KG1 (cell line): ENCODE measurements around the gene ITGA11.
"Not testable (repeated sequence)": the region's sequence is repeated elsewhere in the genome, so short reads cannot be mapped to it uniquely, and the experiment has no call there.

ENCODE experiments used
- DNase-seq: peaks from one replicate; lab custom pipeline; 2025; lab: John Stamatoyannopoulos, UW

Gene ITGA11

DNA sequence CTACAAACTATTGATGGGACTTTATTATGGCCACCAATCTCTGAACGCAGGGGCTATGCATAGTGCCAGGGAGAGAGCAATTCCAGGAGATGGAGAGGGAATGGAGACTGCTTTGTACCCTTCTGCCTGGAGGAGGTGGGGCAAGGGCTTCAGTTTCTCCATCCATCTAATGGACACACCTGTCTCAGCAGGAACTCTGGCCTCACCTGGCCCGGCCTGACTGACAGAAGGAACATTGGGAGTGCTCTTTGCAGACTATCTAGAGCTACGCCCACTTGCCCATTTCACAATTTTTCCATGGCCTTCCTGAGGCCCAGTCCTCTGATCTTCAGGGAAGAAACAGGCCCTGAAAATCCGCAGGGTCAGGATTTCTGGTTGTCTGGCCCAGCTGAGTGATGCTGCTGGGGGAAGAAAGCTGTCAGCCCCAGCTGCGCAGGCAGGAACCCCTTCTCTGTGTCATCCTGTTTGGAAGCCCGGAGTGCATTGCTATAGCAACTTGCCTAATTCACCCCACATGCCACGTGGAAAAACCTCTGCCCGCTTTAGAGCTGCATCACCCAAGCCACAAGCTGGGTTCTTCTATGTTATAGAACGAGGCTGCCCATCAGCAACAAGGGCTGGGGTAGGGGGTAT is 6.4 kb downstream of the ITGA11 start:
- DNase-seq: no peak

DNA sequence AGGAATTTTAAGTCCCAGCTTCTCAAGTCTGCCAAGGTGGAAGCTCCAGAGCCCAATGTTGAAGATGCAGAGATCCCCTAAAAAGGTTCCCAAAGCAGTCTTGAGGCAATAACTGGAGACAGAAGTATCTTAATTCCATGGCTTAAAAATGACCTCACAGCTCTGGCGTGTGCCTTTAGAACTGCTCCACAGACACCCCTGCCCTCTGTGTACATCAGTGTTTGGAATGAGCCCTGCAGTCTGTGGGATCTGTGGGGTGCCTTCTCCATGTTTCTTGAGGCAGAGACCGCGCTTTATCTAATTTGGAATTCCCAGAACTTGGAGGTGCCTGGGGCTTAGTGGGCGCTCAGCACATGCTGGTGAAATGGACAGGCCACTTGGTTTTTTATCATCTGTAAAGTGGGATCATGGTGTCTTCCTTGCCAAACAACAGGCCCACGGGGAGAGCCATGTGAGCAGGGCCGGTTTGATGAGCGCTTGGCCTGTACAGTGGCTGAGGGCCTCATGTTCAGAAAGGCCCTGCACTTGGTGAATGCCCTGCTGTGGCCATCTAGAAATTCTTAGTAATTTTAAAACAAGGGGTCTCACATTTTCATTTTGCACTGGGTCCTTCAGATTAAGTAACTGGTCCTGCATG is 7.1 kb downstream of the ITGA11 start:
- no peak for DNase-seq

DNA sequence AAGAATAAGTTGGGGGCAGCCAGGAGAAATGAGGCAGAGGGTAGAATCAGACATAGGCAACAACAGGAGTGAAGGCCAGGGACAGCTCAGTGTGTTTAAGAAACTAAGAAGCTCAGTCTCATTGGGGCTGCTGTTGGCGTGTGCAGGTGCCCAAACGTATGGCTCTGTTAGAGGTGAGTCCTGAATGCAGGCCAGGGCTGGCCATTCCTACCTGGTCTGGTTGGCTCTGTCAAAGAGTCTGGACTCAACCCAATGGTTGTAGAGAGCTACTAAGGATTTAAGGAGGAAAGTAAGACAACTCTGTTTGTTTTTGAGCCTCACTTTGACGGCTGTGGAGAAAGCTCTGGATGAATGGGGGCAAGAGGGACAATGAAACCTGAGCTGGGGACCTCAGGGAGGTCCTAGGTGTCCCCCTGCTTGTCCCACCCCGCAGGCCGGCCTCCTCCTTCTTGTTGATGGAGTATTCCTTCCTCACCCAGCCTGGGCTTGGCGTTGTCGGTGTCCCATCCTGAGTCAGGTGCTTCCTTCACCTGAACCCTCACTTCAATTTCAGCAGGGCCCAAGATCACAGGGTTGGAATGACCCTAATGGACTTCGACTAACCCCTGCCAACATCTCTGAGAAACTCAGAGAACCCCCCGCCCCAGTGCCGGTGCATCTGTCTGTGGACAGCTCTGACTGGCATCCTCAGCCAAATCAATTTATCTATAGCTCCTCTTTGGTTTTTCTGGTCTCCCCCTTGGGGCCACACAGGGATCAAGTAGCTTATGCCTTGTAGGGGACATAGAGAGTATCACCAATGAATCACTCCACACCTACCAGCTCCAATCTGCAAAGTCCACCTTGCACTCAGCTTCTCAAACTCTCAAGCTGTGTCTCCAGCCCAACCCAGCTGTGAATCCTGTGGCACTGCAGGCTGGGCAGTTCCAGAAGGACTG is 8.3 kb downstream of the ITGA11 start:
- DNase-seq: no peak

DNA sequence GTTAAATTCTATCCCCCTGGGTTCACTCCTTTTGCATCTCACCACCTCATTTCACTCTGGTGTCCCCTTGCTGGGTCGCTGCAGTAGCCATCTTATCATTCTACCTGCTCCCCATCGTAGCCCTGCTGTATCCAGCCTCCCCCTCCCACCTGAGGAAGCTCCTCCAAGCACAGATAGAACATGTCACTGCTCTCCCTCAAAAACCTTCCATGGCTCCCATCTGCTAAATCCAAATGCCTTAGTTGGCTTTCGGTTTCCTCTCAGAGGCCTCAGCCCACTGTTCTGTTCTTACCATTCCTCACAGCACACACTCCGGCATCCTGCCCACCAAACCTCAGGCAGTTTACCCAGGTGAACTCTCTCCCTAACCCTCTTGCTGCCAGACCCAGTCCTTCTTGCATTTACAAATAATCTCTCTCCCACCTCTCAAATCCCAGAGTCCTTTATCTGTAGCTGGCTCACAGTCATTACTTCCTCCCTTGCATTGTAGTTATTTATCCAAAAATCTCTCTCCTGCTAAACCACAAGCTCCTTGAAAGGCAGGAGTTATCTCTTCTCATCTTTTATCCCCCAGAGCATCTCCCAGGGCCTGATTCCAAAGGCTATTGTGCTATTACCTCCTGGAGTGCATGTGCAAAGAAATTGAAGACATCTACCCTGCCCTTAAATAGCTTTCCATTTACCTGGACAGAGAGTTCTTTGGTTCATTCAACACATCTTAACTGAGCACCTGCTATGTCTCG is 9.4 kb downstream of the ITGA11 start:
- DNase-seq: not testable (repeated sequence)

DNA sequence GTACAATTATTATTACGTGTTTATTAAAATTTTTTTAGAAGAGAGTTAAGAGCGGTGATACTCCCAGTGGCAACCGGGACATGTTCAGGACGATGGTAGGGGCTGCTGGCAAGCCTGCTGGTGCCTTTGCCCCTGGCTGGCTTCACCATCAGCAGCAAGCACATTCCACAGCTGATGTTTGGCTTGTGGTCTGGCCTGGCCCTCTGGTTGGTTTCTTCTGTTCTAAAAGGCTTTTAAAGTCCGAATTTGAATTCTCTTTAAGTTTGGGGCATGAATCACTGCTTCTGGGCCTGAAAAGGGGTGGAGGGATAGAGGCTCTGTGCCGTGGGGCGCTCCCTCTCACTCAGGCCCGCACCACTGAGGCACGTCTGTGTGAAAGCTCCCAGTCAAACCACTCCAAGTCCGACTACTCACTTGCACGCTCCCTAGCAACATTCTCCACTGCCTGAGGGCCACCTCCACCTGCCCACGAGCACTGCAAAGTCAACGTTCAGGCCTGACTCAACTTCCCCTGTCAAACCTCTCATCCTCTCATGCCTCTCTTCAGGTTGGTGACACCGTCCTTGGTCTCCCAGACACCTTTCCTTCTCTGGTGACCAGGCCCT is 10.1 kb downstream of the ITGA11 start:
- no peak for DNase-seq

DNA sequence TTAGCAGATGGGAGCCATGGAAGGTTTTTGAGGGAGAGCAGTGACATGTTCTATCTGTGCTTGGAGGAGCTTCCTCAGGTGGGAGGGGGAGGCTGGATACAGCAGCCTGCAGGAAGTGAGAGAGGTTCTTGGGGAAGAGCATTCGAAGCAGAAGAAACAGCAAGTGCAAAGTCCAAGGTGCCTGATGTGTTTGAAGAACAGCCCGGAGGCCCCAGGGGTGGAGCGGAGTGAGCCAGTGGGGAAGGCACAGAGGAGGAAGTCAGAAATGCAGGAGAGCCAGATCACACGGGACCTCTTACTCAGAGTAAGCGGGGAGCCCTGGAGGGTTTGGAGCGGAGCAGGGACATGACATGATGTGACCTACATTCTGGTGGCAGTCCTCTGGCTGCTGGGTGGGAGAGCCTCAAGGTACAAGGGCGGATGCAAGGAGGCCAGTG is 10.8 kb downstream of the ITGA11 start:
- no peak for DNase-seq

DNA sequence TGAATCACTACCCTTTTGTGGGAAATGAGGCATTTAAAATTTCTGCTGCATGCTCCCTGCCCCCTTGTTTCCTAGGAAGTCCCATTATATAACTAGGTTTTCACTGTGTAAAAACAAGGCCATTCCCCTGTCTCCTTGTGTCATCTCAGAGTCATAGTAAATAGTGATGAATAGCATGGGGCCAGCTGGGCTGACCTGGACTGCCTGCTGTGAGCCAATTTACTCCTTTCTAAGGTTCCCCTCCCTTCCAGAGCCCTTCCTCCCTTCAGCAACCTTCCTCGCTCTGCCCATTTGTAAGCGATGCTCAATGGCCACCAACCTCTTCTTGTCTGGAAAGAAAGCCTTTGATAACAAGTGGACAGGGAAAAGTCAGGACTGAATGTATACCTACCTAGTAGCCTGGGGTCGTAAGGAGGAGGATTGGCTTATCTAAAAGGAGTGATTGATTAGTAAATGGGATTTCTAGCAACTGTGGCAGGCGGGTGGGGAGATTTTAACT is 11.7 kb downstream of the ITGA11 start:
- no peak for DNase-seq

DNA sequence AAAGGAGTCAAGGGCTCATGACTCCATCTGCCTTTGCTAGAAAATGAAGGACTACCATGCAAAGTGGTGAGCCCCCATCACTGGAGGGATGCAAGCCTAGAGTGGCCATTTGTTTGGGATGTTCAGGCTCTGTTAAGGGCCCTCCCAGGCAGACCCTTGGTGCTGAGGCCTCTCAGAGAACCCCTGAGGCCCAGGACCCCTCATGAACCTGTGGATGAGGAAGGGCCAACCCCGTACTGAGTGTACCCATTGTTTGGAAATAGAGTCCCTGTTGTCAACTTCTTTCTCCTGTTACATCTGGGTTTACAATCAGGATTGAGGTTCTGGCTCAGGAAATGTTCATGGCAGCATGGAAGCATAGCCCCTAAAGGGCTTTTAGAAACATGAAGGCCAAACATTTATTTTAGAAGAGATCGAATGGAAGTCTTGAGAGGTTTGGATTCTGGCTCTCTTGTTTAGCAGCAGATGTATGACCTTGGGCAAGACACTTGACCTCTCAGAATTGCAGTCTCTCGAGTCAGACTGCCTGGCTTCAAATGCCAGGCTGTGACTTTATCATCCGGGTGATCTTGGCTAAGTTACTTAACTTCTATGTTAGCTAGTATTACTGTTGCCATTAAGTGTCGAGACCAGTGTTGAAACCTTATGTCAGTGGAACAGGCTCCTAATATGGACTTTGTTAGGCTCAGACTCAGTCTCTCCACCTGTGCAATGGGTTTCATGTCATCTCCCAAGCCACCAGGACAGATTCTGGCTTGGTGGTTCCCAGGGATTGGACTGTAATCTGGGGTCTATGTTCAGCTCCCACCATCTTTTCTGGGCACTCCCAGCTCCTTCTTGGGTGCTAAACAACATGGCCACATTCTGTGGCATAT is 12.4 kb downstream of the ITGA11 start:
- no peak for DNase-seq

DNA sequence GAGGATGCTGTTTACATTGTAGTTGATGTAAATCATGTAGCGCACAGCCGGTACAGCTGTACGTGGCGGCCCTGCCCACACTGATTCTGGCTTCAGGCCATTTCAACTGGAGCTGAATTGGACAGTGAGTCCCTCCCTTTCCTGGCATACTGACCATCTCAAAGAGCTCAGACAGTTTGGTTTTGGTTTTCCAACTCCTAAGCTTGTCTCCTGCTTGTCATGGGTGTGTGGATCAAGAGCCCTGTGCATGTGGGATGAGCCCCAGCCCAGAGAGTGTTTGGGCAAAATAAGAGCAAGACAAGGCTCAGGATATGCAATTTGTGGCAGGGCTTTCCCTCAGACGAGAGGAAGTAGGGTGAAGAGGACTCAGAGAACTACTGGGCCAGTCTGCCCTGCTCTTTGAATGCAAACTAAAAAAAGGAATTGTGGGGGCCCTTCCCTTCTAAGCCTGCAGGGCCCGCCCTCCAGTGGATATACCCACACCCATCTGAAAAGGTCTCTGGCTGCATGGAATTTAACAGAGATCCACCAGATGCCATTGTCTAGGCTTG is 13.3 kb downstream of the ITGA11 start:
- DNase-seq: no peak

DNA sequence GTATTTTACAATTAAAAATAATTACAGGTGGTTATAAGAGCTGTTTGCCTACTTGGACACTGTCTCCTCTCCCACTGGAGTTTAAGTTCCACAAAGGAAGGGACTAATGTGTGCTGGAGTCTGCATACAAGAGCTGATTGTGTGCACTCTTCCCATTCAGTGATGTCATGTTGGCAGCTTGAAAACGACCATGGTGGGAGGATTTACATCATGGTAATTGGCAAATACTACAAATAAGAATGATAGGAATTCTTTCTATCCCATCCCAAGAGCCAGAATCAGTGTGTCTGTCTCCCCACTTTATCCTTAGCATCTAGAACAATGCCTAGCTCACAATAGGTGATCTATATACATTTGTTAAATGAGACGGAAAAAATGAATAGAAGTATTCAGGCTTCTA is 14.1 kb downstream of the ITGA11 start:
- no peak for DNase-seq

DNA sequence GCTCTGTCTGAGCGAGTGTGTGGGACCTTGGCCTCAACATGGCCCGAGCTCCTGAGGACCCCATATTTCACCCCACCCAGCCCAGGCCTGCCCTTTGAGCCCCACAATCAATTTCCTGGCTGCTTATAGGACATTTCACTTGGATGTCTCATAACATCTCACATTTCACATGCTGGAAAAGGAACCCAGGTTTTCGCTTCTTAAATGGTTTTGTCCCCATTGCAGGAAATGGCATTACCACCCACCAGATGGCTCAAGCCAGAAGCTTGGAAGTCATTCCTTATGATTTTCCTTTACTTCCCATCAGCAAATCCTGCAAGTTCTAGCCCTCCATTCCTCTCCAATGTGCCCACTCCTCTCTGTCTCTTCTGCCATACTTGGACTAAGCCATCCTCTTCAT is 14.9 kb downstream of the ITGA11 start:
- no peak for DNase-seq

DNA sequence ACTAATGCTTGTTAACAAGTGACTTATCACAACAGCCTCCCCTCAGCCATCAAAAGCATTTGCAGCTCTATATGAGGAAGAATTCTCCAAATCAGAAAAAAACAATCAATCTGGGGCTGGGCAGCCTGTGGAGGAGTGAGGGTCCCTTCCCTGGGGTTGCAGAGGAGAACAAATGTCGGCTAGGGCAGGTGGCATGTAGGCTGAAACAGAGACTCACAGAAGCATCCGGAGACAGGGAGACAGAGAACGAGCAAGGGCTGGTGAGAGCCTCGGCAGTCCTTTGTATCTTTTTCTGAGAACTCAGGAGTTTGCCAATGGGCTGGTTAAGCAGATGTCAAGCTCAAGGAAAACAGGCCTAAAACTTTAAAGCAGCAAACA is 15.8 kb downstream of the ITGA11 start:
- no peak for DNase-seq

DNA sequence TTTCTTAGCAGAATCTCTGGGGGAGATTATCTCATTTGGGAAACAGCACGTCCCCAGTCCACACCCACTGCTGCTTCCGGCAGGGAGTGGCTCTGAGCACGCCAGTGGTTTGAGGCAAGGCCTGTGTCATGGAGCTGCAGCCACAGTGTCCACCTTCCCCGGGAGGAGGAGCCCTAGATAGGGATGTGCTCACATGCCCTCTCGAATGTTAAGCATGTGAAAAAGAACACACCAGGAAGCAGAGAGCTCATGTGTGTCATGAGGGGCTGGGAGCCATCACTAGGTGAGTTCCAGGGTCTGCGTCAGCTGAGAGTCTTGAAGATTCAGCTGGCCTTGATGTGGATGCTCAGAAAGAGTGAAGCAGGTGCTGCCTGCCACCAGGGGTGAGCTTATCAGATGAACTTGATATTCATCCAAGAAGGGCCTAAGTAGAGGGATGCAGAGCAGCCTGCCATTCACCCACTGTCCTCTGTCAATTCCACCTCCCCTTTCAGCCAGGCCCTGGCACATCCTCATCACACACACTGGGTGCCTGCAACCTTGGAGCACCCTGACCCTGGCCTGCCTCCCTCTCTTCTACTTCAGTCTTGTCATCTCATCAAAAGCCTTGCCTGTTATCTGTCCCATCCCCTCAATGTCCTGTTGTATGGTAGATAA is 16.3 kb downstream of the ITGA11 start:
- no peak for DNase-seq

DNA sequence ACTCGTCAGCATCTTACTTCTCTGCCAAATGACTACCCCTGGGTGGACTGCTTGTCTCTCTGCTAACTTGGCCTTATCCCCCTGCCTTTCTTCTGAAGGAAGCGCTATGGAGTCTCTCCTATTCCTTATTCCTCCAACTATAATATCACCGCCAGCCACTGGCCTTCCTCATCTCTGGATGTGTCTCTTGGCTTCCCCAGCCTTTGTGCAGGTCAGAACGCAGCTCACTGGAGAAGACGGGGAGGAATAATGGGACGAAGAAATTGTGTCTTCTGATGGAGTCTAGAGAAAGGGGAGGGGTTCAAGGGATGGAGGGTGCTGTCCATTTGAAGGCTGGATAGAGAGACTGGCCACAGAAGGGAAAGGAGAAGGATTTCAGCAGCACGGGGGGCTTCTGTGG is 16.9 kb downstream of the ITGA11 start:
- no peak for DNase-seq

DNA sequence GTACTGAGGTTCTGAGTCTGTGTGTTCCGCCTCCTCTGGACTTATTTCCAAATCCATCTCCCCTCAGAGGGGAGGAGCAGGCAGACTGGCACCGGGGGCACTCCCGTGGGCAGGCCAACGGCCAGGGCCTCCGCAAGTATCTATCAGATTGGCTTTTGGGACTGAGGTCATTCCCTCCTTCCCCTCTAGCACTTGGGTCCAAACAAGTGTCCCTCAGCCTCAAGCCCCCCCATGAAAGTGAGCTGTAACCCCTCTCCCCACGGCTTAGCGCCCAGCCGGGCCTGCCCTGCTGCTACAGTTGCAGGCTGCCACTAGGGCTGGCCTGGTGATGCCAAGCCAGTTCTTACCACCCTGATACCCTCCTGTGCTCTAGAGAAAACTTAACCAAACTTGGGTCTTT is 17.4 kb downstream of the ITGA11 start:
- DNase-seq: no peak

DNA sequence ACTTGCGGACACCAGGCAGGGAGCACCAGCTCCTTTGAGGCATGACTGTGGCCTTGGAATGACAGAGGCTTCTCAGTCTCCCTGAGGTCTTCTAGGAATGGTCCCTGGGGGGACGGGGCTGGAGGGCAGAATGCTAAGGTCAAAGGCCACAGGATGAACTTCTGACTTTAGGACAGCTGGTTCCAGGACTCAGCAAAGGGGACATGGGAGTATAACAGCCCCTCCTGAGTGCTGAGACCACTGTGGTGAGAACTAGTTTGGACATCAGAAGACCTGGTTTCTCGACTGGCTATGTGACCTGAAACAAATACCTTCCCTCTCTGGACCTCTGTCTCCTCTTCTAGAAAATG is 17.8 kb downstream of the ITGA11 start:
- DNase-seq: no peak

DNA sequence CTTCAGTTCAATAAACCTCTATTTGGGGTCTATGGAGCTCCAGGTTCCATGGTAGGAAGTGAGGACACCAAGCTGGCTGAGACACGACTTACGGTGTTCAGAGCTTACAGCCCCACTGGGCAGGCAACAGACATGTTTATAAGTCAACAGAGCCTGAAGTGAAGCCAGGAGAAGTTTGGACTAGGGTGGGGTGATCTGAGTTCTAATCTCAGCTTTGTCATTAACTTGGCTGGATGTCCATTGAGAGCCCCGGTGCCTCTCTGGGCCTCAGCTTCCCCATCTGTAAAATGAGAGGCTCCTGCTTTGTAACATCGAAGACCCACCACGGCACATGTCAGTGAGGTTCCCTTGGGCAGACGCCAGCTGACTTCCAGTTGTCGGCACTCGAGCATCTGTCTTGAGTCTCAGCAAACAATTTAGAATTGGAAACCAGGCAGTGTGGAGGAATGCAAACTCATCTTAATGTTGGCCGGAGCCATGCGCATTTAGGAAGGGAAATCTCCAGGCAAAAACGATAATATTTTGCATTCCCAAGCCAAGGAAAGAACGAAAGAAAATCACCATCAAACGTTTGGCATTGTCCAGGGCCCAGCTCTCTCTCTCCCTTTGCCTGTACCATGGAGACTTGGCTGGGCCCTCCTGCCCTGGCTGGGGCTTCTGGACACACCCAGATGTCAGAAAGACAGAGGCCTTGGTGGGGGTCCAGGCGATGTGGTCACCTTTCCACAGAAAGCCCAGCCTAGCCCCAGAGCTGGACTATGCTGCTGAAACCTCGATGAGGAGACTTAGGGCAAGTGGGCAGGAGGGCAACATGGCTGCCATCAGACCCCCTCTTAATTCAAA is 18.4 kb downstream of the ITGA11 start:
- DNase-seq: no peak

DNA sequence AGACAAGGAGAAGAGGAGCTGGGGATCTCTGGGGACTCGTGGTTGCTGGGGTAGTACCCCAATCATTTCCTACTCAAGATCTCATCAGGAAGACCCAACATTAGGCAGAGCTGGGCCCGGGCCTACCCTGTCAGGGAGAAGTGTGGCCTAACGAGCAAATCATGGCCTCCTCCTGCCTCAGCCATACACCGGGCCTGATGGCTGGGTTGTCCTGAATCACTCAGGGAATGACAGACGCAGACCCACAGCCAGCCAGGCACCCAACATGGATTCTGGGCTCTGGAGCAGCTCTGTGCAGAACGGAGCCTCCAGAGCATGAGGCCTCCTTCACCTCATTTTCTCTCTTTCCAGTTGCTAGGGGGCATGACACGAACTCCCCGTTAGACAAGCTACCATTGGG is 19.7 kb downstream of the ITGA11 start:
- no peak for DNase-seq

DNA sequence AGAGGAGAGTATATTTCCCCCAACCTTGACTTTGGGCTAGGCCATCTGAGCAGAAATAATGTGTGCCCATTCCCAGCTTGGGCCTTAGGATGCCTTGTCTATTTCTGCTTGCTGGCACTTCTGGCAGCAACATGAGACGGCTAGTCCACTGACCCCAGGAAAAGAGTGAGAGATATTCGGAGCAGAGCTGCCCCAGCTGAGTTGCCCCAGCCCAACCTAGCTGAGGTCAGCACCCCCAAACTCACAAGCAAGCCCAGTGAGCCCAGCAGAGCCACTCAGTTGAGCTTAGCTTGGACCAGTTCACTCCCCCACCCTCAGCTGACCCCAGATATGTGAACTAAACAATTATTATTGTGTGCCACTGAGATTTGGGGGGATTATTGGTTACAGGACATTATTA is 20.2 kb downstream of the ITGA11 start:
- DNase-seq: no peak
